ENCODE measurements around the gene HEPN1.

HEPN1 gene

GRCh38 chr11:124882339-124883071, 36.5 kb upstream of the HEPN1 start:
- H3K27ac ChIP-seq, result peak overlapping the region; percentile 31
- no peak for TF ChIP-seq CTCF (conservative IDR thresholded peaks at IDR 0.05; ENCODE audit: low read depth)
- CTCF ChIA-PET, result interaction anchor here (0.6 kb wide), 1 partner anchor 139 kb away, joined by 3 read pairs; no protein-coding TSS in a partner anchor
- DNase-seq (ENCODE audit: low spot score), result no peak
- POLR2A ChIA-PET (ENCODE audit: low non-redundant PET), result no interaction called here

GRCh38 chr11:124884340-124884739, 34.7 kb upstream of the HEPN1 start:
- ChIA-PET POLR2A (ENCODE audit: low non-redundant PET) (no interaction called here), CTCF (interaction anchor here (0.6 to 1.2 kb wide), 2 partner anchors 8 to 589 kb away, joined by 5 to 7 read pairs; no protein-coding TSS in a partner anchor)
- no peak overlapping the region for H3K27ac ChIP-seq
- TF ChIP-seq CTCF (conservative IDR thresholded peaks at IDR 0.05; ENCODE audit: low read depth), result no peak
- no peak for DNase-seq (ENCODE audit: low spot score)

- ChIA-PET CTCF (interaction anchor here (0.6 to 1.2 kb wide), 3 partner anchors 9 to 589 kb away, joined by 3 to 7 read pairs (median 5); no protein-coding TSS in a partner anchor), POLR2A (ENCODE audit: low non-redundant PET) (no interaction called here)
Observed at GRCh38 chr11:124884869-124885479, 34.1 kb upstream of the HEPN1 start.

GRCh38 chr11:124886476-124886875, 32.6 kb upstream of the HEPN1 start:
- no peak for DNase-seq (ENCODE audit: low spot score)
- POLR2A ChIA-PET (ENCODE audit: low non-redundant PET), result no interaction called here
- no peak overlapping the region for H3K27ac ChIP-seq
- no peak for TF ChIP-seq CTCF (conservative IDR thresholded peaks at IDR 0.05; ENCODE audit: low read depth)
- CTCF ChIA-PET, result no interaction called here

More at GRCh38 chr11:124884869-124885479, 34.1 kb upstream of the HEPN1 start:
- H3K27ac ChIP-seq, result no peak overlapping the region
- no peak for TF ChIP-seq CTCF (conservative IDR thresholded peaks at IDR 0.05; ENCODE audit: low read depth)
- DNase-seq (ENCODE audit: low spot score), result no peak

- POLR2A ChIA-PET (ENCODE audit: low non-redundant PET), result no interaction called here
- no peak for DNase-seq (ENCODE audit: low spot score)
- TF ChIP-seq CTCF (conservative IDR thresholded peaks at IDR 0.05; ENCODE audit: low read depth), result no peak
- no peak overlapping the region for H3K27ac ChIP-seq
- CTCF ChIA-PET, result interaction anchor here (0.6 kb wide), 1 partner anchor 1204 kb away, joined by 3 read pairs; no protein-coding TSS in a partner anchor
Observed at GRCh38 chr11:124886978-124887666, 31.9 kb upstream of the HEPN1 start.

GRCh38 chr11:124887667-124888013, 31.4 kb upstream of the HEPN1 start:
- no peak for TF ChIP-seq CTCF (conservative IDR thresholded peaks at IDR 0.05; ENCODE audit: low read depth)
- POLR2A ChIA-PET (ENCODE audit: low non-redundant PET), result no interaction called here
- no peak for DNase-seq (ENCODE audit: low spot score)
- no peak overlapping the region for H3K27ac ChIP-seq
- CTCF ChIA-PET, result interaction anchor here (0.6 kb wide), 1 partner anchor 1204 kb away, joined by 3 read pairs; no protein-coding TSS in a partner anchor

All from RWPE1 (cell line).